ENCODE measurements around the gene LYZL1.

DNA sequence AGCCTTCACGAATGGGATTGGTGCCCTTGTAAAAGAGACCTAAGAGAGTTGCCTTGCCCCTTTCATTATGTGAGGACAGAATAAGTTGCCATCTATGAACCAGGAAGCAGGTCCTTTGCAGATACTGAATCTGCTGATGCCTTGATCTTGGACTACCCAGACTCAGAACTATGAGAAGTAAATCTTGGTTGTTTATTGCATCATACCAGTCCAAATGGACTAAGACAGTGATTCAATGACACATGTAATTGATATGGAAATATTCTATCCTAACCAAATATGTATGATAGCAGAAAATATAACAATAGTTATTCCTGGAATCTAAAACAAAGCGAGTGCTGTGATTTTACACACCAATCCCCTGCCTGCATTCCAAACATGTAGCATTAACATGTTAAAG is 17.0 kb upstream of the LYZL1 start:
- TF ChIP-seq, protein P1, sequence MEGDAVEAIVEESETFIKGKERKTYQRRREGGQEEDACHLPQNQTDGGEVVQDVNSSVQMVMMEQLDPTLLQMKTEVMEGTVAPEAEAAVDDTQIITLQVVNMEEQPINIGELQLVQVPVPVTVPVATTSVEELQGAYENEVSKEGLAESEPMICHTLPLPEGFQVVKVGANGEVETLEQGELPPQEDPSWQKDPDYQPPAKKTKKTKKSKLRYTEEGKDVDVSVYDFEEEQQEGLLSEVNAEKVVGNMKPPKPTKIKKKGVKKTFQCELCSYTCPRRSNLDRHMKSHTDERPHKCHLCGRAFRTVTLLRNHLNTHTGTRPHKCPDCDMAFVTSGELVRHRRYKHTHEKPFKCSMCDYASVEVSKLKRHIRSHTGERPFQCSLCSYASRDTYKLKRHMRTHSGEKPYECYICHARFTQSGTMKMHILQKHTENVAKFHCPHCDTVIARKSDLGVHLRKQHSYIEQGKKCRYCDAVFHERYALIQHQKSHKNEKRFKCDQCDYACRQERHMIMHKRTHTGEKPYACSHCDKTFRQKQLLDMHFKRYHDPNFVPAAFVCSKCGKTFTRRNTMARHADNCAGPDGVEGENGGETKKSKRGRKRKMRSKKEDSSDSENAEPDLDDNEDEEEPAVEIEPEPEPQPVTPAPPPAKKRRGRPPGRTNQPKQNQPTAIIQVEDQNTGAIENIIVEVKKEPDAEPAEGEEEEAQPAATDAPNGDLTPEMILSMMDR (IDR thresholded peaks at IDR 0.05), result no peak
- no peak for TF ChIP-seq EZH2 (IDR thresholded peaks at IDR 0.05)
- no peak for TF ChIP-seq EZH2phosphoT487 (IDR thresholded peaks at IDR 0.05)

All from neural progenitor cell (in vitro differentiated cells).